ENCODE data around the gene BAZ1A.

Gene BAZ1A, protein sequence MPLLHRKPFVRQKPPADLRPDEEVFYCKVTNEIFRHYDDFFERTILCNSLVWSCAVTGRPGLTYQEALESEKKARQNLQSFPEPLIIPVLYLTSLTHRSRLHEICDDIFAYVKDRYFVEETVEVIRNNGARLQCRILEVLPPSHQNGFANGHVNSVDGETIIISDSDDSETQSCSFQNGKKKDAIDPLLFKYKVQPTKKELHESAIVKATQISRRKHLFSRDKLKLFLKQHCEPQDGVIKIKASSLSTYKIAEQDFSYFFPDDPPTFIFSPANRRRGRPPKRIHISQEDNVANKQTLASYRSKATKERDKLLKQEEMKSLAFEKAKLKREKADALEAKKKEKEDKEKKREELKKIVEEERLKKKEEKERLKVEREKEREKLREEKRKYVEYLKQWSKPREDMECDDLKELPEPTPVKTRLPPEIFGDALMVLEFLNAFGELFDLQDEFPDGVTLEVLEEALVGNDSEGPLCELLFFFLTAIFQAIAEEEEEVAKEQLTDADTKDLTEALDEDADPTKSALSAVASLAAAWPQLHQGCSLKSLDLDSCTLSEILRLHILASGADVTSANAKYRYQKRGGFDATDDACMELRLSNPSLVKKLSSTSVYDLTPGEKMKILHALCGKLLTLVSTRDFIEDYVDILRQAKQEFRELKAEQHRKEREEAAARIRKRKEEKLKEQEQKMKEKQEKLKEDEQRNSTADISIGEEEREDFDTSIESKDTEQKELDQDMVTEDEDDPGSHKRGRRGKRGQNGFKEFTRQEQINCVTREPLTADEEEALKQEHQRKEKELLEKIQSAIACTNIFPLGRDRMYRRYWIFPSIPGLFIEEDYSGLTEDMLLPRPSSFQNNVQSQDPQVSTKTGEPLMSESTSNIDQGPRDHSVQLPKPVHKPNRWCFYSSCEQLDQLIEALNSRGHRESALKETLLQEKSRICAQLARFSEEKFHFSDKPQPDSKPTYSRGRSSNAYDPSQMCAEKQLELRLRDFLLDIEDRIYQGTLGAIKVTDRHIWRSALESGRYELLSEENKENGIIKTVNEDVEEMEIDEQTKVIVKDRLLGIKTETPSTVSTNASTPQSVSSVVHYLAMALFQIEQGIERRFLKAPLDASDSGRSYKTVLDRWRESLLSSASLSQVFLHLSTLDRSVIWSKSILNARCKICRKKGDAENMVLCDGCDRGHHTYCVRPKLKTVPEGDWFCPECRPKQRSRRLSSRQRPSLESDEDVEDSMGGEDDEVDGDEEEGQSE (N-terminal part only)

DNA sequence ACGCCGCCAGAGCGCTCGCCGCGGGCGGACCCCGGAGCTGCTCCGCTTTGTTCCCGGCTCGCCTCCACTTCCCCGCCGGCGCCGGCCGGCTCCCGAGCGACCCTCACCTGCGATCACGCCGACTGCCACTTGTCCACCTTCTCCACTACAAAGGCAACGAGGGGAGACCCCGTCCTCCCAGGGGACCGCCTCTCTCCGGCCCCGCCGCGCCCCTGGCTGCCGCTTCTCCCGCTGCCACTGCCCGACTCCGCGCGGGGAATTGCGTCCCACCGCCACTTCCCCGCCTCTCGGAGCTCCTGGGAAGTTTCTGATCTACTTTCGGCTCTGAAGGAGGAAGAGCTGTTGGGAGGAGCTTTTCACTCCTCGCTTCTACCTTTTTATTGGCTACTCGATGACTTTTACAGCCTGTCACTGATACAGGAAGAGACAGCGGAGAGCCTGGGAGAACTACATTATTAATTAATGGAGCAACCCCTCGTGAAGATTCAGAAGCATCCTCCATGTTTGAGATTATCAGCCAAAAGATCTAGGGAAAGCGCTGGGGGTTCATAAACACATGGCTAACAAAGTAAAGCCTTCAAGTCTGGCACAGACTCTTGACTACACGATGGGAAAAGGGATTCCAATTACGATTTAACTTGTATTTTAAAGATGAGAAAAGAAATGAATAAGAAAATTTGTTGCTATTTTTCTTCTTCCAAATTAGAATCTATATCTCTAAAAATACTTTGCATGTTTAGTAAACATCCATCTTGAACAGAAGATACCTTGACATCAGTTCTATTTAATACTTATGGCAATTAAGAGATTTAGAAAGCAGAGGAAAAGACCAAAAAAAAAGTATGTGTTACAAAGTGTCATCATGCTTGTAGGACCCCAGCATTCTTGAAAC lies at the start of gene BAZ1A:
TSS of gene BAZ1A (minus strand) at position 330 of the 892 bp plus-strand sequence. CDS start 756 bp downstream, outside the sequence.
- DNase-seq = peak; percentile 44 to 51

DNA sequence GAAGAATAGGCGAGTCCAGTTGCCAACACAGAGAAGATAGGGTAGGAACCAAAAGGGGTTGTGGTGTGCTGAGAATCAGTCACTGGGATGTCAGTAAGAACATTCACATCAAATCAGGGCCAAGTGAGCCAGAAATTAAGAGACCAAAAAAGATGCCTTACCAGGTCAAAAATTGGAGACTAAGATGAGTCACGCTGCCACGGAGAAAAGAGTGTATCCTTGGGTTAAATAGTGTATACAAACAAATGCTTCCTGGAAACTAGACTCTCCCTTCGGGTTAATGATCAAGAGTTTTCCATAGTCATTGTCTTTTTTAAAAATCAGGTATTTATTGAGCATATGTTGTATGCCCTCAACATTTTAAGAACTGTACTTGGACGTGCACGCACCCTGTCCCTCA lies 45.2 kb upstream of the BAZ1A start:
- DNase-seq = no peak

DNA sequence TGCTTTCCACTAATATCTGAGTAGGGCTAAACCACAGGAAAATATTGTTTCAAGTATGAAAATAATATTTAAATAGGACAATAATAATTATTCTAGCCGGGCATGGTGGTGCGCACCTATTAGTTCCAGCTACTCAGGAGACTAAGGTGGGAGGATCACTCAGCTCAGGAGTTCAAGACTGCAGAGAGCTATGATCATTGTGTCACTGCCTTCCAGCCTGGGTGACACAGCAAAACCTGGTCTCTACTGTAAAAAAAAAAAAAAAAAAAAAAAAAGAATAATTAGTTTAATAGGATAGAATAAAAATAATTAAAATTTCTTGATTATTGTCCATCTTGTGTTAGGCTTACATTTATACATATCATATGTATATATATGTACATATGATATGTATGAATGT lies 38.5 kb upstream of the BAZ1A start:
- no peak for DNase-seq

DNA sequence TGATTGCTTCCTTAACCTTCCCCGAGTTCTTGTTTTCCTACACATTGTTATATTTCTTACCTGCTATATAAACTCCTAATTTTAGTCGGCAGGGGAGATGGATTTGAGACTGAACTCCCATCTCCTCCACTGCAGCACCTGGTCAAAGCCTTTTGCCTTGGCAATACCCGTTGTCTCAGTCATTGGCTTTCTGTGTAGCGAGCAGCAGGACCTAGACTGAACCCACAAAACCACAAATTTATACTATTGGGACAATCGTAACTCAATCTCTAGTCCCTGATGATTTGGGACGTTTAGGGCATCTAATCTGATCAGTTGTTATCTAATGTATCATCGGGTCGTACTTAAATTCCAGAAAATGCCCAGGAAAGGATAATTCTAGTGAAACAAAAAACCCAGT lies 37.8 kb upstream of the BAZ1A start:
- DNase-seq = no peak

DNA sequence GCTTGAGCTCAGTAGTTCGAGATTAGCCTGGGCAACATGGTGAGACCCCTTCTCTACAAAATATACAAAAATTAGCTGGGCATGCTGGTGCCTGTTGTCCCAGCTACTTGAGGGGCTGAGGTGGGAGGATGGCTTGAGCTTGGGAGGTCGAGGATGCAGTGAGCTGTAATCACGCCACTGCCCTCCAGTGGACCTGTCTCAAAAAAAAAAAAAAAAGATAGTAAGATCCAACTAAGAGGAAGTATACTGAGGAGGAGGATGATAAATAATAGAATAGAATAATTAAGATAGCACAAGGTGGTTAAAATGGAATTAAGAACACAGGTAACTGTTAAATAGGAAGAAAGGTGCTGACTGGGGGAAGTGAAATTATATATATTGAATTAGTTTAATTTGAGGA lies 37.0 kb upstream of the BAZ1A start:
- DNase-seq = no peak

DNA sequence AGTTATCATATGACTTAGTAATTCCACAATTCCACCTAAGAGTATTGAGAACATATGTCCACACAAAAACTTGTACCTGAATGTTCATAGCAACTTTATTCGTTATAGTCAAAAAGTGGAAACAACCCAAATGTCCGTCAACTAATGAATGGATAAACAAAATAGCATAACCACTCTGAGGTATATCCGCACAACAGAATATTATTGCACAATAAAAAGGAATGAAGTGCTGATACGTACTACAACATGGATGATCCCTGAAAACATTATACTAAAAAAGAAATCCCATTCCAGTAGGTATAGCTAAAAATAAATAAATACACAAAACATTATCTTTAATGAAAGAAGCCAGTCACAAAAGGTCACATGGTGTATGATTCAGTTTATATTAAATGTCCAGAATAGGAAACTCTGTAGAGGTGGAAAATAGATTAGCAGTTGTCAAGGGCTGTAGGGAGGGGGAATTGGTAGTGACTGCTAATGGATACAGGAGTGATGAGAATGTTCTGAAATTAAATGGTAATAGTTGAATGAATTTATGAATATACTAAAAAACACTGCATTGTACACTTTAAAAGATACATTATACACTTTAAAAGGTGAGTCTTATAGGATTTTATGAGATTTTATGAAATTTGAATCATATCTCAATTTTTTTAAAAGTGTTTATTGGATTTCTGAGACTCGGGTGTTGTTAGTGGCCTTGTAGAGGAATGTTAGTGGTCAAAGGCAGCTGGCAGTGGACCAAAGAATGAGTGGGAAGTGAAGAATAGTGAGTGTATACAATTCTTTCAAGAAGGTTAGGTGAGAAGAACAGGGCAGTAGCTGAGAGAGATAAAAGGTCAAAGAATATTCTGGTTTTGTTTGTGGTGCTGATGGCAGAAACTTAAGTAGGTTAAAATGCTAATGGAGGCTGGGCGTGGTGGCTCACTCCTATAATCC lies 36.3 kb upstream of the BAZ1A start:
- no peak for DNase-seq

DNA sequence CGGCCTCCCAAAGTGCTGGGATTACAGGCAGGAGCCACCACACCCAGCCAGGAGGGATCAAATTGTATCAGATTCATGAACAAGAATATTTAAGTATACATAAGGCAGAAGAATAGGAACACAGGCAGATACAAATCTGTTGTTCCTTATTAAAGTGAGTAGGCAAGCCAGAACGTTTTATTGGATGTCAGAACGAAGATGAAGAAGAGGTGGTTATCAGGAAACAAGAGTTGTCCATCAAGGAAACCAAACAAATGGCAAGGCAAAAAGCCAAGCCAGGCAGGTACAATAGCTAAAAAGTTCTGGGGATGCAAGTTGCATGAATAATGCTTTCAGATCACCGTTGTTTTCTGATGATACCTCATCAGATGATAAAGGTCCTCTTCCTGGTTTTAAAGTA lies 31.1 kb upstream of the BAZ1A start:
- no peak for DNase-seq

DNA sequence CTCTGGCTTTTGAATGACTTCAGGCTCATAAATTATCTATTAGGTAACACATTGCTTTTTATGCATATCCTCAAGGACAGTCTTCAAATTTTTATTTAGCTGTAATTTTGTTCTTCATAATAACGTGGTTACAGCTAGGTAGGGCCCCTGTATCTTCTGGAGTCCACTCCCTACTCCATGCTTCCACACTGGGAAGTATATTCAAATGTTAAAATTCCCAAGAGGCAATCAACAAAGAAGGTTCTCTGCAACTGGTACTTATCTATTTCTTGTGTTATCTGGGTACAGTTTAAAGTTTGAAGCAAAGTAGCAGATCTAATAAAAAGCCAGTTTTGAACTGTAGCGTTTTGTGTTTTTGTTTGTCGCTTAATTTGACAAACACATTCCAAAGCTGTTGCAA lies 20.1 kb upstream of the BAZ1A start:
- DNase-seq = no peak

DNA sequence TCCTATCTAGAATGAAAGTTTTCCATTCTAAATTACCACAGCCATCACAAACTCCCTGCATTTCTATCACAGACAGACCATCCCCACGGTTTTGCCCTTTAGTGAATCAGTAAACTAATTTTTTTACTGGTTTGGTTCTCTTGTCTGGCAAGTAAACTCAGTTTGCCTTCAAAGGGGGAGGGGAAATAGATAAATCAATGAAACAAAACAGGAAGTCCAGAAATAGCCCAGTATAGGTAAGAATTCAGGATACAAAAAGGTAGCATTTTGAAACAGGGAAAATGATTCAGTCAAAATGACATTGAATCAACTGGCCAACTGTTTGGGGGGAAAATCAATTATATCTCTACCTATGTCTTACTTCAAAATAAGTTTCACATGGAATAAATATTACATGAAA lies 15.8 kb upstream of the BAZ1A start:
- no peak for DNase-seq

DNA sequence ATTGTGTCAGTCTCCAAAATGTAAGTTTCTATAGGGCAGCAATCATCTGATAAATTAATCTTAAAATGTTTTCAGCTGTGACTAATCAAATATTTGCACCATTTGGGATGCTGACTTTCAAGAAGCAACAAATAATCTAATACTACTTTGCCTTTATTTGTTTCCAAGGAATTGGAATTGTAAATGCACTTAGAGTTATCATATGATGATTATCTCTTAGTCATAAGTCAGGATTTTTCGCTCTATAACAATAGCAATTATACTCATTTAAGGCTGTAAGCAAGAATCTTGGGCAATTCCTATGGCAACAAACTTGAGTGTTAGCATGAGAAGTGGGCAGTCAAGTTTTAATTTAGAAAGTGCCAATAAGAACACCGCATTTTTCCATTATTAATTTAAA lies 13.0 kb upstream of the BAZ1A start:
- DNase-seq = no peak

DNA sequence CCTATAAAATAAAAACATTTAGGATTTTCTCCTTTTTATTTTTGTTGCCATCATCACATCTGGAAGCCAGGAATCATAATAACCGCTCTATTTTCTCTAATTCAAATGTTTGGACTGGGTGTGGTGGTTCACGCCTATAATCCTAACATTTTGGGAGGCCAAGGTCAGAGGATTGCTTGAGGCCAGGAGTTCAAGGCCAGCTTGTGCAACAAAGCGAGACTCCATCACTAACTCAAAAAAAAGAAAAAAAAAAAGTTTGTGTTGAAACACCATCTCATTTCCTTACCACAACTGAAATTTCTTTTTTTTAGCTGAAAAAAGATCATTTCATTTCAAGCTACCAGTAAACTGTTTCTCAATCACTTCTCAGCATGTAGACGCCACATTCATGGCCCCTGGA lies 8.8 kb upstream of the BAZ1A start:
- DNase-seq = no peak

DNA sequence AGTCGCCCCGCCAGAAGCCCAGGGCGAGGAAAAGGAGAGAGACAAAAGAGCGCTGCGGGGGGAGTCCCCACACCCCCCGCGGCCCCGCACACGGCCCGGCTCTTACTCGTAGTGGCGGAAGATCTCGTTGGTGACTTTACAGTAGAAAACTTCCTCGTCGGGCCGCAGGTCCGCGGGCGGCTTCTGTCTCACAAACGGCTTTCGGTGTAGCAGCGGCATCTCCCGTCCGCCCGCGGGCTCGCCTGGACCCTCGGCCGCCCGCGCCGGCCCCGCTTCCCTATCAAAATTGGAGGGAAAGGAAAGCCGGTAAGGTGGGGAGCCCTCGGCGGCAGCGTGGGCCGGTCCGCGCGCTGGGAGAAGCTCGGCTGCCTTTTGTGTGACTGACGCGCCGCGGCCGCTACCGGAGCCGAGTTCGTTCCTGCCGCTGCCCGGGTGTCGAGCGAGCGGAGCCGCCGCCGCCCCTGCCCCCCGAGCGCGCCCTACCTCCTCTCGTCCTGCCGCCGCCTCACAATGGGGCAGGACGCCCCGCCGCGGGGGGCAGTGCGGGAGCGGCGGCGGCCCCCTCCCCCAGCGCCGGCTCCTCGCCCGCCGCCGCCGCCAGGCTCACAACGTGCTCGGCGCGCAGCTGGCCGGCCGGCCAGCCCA lies 652 bp downstream of the BAZ1A start:
- peak; percentile 58 to 60 for DNase-seq

DNA sequence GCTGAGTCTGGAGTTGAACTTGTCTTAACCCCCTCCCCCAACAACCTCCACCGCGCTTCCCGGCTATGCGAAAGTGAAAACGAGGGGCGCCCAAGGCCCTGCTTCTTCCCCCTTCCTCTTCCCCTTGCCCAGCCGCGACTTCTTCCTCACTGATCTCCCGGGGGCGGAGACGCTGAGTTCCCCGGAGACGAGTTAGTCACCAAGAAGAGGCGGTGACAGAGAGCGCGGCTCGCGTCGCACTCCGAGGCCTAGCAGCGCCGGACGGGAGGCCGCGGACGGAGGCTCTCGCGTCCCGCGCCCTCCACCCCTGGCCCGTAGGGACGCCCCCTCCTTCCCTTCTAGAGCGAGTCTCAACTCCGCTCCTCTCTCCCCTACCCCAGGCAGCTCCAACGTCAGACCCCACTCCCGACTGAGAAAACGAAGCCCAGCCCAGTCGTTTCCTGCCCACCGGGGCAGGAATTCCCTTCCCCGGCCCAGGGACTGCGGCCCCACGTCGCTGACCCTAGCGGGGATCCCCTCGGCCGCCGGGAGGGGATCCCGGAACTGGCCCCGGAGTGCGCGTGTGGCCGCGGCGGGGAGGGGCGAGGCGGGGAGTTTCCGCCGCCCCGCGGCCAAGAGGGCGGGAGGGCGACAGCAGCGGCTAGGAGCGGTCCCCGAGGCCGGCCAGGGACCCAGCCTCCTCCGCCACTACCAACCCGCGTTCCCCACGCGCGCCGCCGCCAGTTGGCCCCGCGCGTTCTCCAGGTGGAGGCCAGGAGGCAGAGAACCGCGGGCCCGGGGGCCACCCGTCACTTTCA lies 1.4 kb downstream of the BAZ1A start:
- peak; percentile 86 to 87 for DNase-seq

DNA sequence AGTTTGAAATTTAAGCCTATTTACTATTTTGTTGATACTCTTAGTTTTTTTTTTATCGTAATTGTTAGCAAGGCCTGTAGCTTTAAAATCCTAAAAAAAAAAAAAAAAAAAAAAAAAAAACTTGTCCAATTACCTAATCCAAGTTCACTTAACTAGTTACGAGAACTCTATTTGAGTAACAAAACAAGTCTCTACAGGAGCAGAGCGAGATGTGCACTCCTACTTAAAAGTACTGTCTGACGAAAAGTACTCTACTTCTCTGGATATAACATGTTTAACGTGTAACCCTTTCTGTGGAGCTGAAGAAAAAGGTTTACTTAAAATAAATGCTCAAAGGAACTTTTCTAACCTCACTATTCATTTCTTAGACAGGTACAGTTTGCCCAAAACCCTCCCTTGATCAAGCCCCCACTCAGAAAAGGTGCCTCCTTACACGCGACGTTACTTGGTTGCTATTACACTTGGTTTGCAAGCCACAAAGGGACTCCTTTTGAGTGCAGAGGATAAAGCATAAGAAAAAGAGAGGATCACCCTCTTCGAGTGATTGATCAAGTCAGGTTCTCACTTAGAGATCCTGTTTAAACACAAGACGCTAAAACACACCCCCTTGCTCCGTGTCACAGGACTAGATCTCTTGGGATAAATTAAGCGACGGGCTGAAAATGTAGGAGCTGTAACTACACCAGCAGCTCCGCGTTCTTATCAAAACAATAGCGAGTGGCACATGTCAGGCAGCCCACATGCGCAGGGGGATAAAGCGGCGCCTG lies 2.2 kb downstream of the BAZ1A start:
- DNase-seq = no peak

DNA sequence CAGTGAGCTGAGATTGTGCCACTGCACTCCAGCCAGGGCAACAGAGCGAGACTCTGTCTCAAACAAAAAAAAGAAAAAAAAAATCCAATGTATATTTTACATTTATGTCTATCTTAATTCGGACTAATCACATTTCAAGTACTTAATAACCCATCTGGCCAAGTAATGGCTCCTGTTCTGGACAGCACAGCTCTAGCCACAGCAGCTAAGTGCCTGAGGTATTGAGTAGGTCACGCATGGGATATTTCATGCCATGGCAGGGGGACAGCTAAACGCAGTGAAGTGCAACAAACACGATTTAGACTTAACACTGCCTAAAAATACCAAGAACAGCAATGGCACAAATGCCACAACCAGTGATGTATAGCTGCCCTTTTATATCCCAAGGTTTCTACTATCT lies 8.0 kb downstream of the BAZ1A start:
- no peak for DNase-seq

DNA sequence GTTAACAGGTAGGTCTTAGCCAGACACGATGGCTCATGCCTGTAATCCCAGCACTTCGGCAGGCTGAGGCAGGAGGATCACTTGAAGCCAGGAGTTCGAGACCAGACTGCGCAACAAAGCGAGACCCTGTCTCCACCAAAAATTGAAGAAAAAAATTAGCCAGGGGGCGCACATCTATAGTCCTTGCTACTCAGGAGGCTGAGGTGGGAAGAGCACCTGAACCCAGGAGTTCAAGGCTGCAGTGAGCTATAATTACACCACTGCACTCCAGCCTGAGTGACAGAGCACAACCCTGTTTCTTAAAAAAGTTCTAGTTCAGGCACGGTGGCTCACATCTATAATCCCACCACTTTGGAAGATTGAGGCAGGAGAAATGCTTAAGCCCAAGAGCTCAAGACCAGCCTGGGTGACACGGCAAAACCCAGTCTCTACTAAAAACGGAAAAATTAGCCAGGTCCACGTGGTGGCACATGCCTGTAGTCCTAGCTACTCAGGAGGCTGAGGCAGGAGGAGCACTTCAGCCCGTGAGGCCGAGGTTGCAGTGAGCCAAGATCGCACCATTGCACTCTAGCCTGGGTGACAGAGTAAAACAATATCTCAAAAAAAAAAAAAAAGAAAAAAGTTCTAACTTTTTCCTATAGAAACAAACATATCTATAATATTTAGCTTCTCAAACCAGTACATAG lies 9.1 kb downstream of the BAZ1A start:
- no peak for DNase-seq

DNA sequence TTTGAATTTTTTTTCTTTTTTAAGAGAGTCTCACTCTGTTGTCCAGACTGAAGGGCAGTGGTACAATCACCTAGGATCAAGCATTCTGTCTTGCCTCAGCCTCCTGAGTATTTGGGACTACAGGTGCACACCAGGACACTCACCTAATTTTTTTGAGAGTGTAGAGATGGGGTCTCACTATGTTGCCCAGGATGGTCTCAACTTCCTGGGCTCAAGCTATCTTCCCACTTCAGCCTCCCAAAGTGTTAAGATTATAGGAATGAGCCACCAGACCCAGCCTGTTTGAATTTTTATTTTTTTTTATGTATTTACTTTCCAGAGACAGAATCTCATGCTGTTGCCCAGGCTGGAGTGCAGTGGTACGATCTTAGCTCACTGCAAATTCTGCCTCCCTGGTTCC lies 11.3 kb downstream of the BAZ1A start:
- DNase-seq = no peak

DNA sequence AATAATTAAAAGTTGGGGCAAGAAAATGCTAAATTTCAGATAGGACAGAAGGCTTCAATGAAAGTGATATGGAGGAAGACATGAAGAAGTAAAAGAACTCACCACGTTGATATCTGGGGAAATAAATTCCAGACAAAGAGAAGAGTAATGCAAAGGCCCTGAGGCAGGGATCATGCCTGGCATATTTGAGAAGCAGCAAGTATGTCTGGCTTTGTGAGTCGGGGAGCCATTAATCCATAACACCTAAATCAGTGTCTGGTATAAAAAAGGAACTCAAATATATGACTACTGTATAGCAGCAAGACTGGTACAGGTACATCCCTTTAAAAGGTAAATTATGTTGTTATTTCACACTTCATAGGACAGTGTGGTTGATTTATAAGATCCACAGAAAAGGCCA lies 16.4 kb downstream of the BAZ1A start:
- DNase-seq = no peak

All from stimulated activated CD4-positive, alpha-beta T cell treated with anti-CD3 and anti-CD28 coated beads, Interleukin-2, amount 100 ng/mL, for 24 hours (primary cell).